GM19240 (cell line): ENCODE results near the gene MARCHF2.
"Not testable (repeated sequence)": the region's sequence is repeated elsewhere in the genome, so short reads cannot be mapped to it uniquely, and the experiment has no call there.

ENCODE experiments used
- DNase-seq: peaks from one replicate; pipeline ENCODE4 v3.0.0; 2011; ENCODE audit warnings: low spot score; ENCODE audit not compliant: insufficient read length

Gene MARCHF2

GRCh38 chr19:8412783-8413628, at the start of gene MARCHF2:
Gene MARCHF2 (plus strand): TSS chr19:8413305. CDS start chr19:8421841, 8,536 bp downstream.
- peak; percentile 98 for DNase-seq

- DNase-seq: no peak
Observed at GRCh38 chr19:8363803-8364771, 49.0 kb upstream of the MARCHF2 start, which contains the start of gene ANGPTL4. Gene ANGPTL4 (plus strand): TSS chr19:8364155. CDS start chr19:8364322, 167 bp downstream.

GRCh38 chr19:8366121-8366581, 47.0 kb upstream of the MARCHF2 start:
- no peak for DNase-seq

GRCh38 chr19:8366961-8367326, 46.2 kb upstream of the MARCHF2 start:
- DNase-seq: no peak

GRCh38 chr19:8367327-8368001, 45.6 kb upstream of the MARCHF2 start:
- no peak for DNase-seq

- DNase-seq: no peak
Observed at GRCh38 chr19:8370176-8371010, 42.7 kb upstream of the MARCHF2 start.

GRCh38 chr19:8371011-8371804, 41.9 kb upstream of the MARCHF2 start:
- DNase-seq: no peak

GRCh38 chr19:8373867-8374813, 39.0 kb upstream of the MARCHF2 start:
- no peak for DNase-seq

- DNase-seq: not testable (repeated sequence)
Observed at GRCh38 chr19:8375766-8376165, 37.3 kb upstream of the MARCHF2 start.

GRCh38 chr19:8376373-8376974, 36.6 kb upstream of the MARCHF2 start:
- not testable (repeated sequence) for DNase-seq

GRCh38 chr19:8377598-8377997, 35.5 kb upstream of the MARCHF2 start:
- no peak for DNase-seq

- not testable (repeated sequence) for DNase-seq
Observed at GRCh38 chr19:8379156-8379891, 33.8 kb upstream of the MARCHF2 start.

- DNase-seq: not testable (repeated sequence)
Observed at GRCh38 chr19:8384569-8384968, 28.5 kb upstream of the MARCHF2 start.

GRCh38 chr19:8385103-8385502, 28.0 kb upstream of the MARCHF2 start:
- DNase-seq: not testable (repeated sequence)

- DNase-seq: not testable (repeated sequence)
Observed at GRCh38 chr19:8385566-8385965, 27.5 kb upstream of the MARCHF2 start.

GRCh38 chr19:8386419-8386818, 26.7 kb upstream of the MARCHF2 start:
- DNase-seq: not testable (repeated sequence)

GRCh38 chr19:8386990-8387389, 26.1 kb upstream of the MARCHF2 start:
- no peak for DNase-seq
